Activated CD4-positive, CD25-positive, alpha-beta regulatory T cell (primary cell): ENCODE data around the gene CYP51A1.
A peak's percentile ranks its signal among the peaks of the same experiment; 100 is the strongest.
"Not testable (repeated sequence)": the region's sequence is repeated elsewhere in the genome, so short reads cannot be mapped to it uniquely, and the experiment has no call there.

Source experiments
- DNase-seq, 4 experiments: peaks; one replicate each; lab custom pipeline; 2025; lab: John Stamatoyannopoulos, UW

CYP51A1 gene

GRCh38 chr7:92134271-92135051 is at the start of gene CYP51A1:
Gene CYP51A1 (minus strand): TSS chr7:92134477. CDS start chr7:92134364, 113 bp downstream.
- peak; percentile 75 to 87 (median 80) for DNase-seq

- peak; percentile 65 to 83 (median 78) for DNase-seq
Measured at GRCh38 chr7:92178928-92179924, 44.9 kb upstream of the CYP51A1 start, which contains the start of gene LRRD1. Gene LRRD1 (minus strand): TSS chr7:92179142. CDS start chr7:92165202, 13,940 bp downstream.

GRCh38 chr7:92177362-92177761 is 43.1 kb upstream of the CYP51A1 start:
- no peak for DNase-seq

GRCh38 chr7:92169529-92169928 is 35.3 kb upstream of the CYP51A1 start:
- not testable (repeated sequence) for DNase-seq

GRCh38 chr7:92161271-92161670 is 27.0 kb upstream of the CYP51A1 start:
- no peak for DNase-seq

GRCh38 chr7:92158660-92159575 is 24.6 kb upstream of the CYP51A1 start:
- DNase-seq = no peak

GRCh38 chr7:92156990-92157389 is 22.7 kb upstream of the CYP51A1 start:
- DNase-seq = no peak

GRCh38 chr7:92155108-92155739 is 20.9 kb upstream of the CYP51A1 start:
- no peak for DNase-seq

GRCh38 chr7:92150450-92151017 is 16.3 kb upstream of the CYP51A1 start:
- DNase-seq = no peak

GRCh38 chr7:92149736-92150239 is 15.5 kb upstream of the CYP51A1 start:
- no peak for DNase-seq

GRCh38 chr7:92143192-92143880 is 9.1 kb upstream of the CYP51A1 start:
- DNase-seq = not testable (repeated sequence)

GRCh38 chr7:92142791-92143190 is 8.5 kb upstream of the CYP51A1 start:
- DNase-seq = not testable (repeated sequence)

- no peak for DNase-seq
Measured at GRCh38 chr7:92141161-92141560, 6.9 kb upstream of the CYP51A1 start.

- DNase-seq = no peak
Measured at GRCh38 chr7:92137557-92137956, 3.3 kb upstream of the CYP51A1 start.

- DNase-seq = no peak
Measured at GRCh38 chr7:92135052-92135889, 994 bp upstream of the CYP51A1 start.

GRCh38 chr7:92133737-92134270 is 473 bp downstream of the CYP51A1 start:
- DNase-seq = peak; percentile 14 to 56 (median 53)

GRCh38 chr7:92133133-92133736 is 1.0 kb downstream of the CYP51A1 start:
- no peak for DNase-seq

- no peak for DNase-seq
Measured at GRCh38 chr7:92131764-92132330, 2.4 kb downstream of the CYP51A1 start.
